Activated CD4-positive, alpha-beta T cell treated with anti-CD3 and anti-CD28 coated beads, Interleukin-2, amount 50 U/mL, for 16 hours (primary cell): ENCODE results near the gene INTS6L.

Experiments
- DNase-seq: peaks from one replicate; pipeline ENCODE4 v3.0.0-alpha.2; 2020

Gene INTS6L, protein sequence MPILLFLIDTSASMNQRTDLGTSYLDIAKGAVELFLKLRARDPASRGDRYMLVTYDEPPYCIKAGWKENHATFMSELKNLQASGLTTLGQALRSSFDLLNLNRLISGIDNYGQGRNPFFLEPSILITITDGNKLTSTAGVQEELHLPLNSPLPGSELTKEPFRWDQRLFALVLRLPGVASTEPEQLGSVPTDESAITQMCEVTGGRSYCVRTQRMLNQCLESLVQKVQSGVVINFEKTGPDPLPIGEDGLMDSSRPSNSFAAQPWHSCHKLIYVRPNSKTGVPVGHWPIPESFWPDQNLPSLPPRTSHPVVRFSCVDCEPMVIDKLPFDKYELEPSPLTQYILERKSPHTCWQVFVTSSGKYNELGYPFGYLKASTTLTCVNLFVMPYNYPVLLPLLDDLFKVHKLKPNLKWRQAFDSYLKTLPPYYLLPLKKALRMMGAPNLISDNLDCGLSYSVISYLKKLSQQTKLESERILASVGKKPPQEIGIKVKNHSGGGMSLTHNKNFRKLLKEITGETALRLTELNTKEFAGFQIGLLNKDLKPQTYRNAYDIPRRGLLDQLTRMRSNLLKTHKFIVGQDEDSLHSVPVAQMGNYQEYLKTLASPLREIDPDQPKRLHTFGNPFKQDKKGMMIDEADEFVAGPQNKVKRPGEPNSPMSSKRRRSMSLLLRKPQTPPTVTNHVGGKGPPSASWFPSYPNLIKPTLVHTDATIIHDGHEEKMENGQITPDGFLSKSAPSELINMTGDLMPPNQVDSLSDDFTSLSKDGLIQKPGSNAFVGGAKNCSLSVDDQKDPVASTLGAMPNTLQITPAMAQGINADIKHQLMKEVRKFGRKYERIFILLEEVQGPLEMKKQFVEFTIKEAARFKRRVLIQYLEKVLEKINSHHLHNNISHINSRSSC

DNA sequence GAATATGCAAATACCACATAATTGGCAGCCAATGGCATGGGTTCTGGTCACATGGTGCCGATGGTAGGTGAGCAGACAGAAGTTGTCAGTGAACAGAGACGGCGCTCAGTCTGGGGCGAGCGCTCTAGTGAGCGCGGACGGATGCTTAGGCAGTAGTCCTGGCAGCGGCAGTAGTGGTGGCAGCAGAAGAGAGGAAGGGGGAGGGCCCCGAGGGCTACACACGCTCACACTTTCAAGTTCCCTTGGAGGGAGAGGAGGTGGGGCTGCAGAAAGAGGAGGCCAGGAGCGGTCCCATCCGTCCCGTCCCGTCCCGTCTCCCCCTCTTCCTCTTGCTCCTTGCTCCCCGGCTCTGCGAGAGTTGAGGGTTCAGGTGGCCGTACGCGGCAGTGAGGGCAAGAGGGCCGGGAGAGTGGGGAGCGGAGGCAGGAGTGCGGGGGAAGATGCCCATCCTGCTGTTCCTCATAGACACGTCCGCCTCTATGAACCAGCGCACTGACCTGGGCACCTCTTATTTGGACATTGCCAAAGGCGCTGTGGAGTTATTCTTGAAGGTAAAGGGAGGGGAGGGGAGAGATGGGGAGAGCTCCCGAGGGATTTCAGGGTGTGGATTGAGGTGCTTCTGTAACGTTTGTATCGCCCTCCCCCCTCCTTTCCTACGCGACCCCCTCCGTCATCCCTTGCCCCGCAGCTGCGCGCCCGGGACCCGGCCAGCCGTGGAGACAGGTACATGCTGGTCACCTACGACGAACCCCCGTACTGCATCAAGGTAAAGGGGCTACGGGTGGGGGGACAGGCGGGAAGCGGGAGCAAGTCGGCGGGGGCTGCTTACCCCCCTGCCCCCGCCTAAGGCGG, at the start of gene INTS6L:
Gene INTS6L, plus strand, starts transcription at position 108 of the 852 bp plus-strand sequence. Its CDS starts 333 bp downstream, at position 441.
- DNase-seq: peak; percentile 90

DNA sequence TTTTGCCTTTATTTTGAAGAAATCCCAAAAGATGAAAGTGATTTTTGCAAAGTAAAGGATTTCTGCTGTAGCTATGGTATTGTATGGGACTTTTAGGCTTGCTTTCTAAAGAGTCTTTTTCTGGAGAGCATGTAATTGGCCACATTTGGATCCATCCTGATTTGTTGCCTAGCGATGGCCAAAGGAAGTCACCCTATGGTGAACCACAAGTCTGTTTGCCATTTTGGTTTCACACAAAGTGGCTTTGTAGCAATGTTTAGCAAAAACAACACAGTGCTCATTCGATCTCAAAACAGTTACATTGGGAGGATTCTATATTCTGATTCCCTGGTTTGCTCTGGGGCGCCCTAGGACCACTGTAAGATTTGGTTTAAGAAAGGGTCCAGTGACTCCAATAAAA, 44.1 kb upstream of the INTS6L start:
- DNase-seq: no peak

DNA sequence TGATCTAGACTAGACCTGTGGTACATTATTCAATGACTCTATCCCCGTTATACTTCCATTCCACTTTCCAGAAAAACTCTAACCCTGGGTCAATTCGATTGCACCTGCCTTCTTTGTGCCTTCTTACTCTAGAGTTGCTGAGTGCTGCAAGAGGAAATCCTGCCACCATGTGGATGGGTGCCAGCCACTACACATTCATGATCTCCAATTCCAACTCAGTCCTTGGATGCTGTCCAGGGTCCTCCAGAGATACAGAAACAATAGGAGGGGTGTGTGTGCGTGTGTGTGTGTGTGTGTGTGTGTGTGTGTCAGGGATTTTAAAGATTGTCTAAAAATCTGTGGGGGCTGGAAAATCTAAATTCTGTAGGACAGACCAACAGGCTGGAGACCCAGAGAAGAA, 42.9 kb upstream of the INTS6L start:
- DNase-seq: peak; percentile 46

DNA sequence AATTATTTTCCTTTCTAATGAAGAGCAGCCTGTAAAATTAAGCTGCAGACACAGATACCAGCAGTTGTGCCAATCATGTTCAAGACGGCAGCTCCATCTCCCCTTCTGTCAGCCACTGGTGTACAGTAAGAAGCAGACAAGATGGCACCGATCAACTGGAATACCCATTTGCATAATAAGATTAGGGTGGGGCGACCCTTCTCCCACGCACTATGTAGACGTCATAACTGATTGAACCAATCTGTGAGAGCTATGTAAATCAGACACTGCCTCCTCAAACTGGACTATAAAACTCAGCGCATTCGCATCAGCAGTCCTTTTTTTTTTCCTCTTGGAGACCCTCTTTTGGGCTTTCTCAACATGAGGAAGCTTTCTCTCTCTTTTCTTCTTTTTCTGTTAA, 40.4 kb upstream of the INTS6L start:
- no peak for DNase-seq

DNA sequence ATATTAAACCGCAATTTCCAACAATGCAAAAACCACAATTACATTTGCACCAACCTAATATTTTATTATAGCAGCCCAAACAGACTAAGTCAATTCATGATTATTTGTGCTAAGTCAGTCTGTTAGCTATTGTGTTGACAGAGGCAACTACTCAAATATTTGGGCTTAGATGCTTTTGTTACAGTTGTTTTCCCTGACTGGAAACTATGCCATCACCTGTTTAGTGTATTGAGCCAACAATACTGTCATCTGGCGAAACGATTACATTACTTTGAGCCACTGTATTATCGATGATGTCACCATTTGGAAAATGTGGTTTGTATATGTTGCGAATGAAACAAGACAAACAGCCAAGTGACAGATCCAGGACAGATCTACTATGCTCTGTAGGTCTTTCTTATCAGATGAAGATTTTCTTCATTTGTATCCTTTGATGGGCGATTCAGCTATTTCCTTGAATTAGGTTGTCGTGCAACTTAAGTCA, 38.7 kb upstream of the INTS6L start:
- DNase-seq: no peak

DNA sequence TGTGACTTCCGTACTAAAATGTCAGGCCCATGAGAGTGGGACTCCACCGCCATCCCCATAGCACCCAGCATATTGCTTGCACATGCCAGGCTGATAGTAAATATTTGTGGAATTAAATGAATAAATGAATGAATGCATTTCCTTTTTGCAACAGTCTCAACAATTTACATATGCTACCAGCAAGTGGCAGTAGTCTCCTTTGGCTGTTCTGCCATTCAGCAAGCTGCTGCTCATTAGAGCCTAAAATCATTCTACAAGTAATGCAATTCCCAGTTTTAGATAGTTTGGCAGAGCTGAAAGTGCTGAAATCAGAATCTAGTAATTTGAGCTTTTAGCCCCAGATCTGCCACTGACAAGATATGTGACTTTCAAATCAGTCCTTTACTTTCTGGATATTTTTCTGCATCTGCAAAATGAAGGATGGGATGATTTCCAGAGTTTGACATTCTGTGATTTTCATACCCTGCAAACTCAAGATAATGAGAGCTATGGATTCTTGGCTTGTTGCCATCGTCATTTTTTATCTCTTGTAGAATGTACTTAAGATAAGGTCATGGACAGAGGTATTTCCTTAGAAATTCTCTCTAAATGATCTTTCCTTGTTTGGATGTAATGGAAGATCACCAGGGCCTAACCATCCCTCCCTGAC, 35.7 kb upstream of the INTS6L start:
- peak; percentile 20 for DNase-seq

DNA sequence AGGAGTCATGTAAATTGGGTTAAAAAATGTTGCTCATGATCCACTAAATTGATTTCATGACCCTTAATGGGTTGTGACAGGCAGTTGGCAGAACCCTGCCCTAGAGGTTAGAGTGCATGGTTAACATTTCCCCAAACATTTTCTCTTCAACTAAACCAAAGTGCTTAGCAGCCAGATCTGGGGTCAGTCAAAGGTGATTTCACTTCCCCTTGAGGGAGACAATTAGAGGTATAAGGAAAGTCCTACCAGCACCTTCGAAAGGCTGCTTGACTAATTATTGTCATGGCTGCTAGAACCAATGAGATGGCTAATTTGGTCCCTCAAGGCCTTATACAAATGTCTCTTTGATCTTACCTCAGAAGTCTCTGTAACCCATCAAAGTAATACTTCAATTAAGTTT, 30.9 kb upstream of the INTS6L start:
- no peak for DNase-seq

DNA sequence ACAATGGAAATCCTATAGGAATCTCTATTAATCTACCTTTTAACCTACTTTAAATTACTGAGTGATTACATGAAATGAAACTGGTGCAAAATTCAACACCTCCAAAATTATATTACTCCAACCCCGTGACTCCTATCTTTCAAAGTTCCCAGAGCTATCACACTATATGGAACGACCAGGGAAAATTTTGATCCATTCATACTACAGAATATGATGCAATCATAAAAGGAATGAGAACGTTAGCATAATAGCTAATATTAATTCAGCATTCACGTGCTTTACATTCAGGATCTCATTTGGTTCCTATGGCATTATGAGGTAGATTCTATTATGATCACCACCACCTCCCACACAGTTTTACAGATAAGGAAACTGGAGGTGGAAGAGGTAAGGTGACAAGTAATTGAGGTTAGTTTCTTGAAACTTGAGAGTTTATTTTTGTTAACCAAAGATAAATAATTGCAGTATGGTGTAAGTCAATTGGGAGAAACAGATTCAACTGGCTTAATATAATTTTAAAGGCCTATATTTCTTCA, 29.4 kb upstream of the INTS6L start:
- no peak for DNase-seq

DNA sequence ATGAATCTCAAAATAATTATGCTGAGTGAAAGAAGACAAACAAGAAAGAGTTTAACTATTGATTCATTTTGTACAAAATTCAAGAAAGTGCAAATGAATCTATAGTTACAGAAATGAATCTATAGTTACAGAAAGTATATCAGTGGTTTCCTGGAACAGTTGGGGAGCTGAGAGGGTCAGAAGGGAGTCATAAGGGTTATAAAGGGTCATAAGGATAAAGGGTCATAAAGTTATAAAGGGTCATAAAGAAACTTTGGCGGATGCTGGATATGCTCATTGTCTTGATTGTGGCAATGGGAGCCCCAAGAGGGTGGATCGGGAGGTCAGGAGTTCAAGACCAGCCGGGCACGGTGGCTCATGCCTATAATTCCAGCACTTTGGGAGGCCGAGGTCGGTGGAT, 26.0 kb upstream of the INTS6L start:
- no peak for DNase-seq

DNA sequence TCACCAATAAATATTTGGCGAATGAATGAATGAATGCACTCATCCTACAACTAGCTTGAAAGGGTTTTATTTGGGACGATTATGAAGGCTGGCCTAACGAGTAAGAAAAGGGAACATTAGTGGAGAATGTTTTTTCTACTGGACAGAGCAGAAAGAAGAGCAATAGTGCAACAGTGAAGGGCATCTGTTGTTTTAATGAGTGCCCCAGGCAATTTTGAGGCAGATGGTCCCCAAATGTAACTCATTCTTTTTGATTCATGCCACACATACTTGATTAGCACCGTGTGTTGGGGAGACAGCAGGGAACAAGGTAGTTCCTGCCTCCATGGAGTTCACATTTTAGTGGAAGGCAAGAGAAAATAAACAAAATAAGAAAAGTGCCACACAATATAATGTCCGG, 22.7 kb upstream of the INTS6L start:
- no peak for DNase-seq

DNA sequence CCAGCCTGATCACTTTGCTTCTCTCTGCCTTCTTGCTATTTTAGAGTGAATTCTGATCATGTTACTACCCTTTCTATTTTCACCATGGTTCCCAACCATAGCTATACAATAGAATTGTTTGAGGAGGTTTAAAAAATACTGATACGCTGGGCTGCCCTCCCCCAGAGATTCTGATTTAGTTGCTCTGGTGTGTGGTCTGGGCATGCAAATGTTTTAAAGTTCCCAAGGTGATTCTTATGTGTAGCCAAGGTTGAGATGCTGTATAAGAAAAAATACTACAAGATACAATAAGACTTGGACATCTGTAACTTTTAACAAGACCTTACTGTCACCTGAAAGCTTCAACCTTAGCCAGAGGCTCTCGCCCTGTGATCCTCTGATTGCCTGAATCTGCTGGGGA, 22.2 kb upstream of the INTS6L start:
- no peak for DNase-seq

DNA sequence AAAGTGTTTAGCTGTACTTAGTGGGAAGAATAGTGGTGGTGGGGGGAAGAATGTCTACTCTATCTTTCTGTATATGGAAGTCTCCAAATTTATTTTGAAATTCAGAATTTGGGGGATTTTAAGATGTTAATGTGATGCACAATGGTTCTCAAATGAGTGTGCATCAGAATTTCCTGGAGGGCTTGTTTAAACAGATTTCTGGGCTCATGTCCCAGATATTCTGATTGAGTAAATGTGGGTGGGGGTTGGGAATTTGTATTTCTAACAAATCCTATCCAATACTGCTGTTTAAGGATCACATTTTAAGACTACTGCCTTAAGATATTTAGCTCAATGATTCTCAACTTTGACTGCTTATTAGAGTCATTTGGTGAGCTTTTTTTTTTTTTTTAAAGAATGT, 15.1 kb upstream of the INTS6L start:
- no peak for DNase-seq

DNA sequence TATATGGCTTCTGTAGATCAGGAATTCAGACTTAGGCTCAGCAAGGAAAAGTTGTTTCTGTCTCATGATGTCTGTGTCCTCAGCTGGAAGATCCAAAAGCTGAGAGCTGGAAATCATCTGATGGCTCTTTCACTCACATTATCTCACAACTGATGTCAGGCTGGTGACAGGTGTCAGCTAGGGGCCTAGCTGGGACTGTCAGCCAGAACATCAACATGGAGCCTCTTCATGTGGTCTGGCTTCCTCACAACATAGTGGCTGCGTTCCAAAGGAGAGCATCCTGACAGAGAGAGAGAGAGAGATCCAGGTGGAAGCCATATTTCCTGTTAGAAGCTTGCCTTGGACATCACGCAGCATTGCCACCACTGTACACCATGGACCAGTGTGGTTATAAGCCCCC, 10.6 kb upstream of the INTS6L start:
- DNase-seq: no peak

DNA sequence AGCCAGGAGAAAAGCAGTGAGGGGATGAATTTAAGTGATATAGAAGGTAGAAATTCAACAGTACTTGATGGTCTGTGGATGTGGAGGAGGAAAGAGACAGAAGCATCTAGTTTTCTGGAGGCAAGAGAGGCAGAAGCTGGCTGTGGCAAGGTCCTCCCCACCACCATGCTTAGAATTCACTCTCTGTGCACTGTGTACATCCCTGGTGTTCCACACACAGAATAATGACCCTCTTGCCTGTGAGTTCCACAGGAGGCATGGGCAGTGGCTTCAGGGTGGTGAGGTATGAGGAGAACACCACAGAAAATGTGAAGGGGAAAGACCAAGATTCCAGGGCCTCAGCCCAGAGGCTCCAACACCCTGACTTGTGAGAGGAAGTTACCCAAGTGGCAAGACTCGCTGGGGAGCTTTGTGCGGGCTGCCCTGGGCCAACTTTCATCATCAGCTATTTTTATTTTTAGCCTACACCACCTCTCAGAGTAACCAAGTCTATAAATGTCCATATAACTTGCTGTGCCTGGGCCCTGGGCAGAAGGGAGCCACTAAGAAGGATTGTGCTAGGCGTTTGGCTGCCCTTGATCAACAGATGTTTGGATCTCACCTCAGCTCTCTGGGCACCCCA, 7.8 kb upstream of the INTS6L start:
- DNase-seq: no peak

DNA sequence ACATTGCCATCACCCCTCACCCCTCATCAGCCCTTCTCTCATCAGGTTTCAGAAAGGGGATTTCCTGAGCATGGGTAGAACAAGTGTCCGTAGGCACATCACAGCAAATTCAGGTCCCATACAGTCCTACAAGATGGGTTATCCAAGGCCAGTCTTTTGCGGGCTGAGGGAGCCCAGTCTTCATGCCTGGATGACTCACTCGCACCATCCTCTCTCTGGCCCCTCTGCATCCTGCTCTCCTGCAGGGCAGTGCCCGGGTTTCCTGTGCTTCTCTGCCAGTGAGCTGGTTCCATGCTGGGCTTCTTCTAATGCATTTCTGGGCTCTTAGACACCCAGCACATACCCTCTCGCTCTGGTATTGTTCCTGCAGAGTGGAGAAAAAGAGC, 7.3 kb upstream of the INTS6L start:
- no peak for DNase-seq

DNA sequence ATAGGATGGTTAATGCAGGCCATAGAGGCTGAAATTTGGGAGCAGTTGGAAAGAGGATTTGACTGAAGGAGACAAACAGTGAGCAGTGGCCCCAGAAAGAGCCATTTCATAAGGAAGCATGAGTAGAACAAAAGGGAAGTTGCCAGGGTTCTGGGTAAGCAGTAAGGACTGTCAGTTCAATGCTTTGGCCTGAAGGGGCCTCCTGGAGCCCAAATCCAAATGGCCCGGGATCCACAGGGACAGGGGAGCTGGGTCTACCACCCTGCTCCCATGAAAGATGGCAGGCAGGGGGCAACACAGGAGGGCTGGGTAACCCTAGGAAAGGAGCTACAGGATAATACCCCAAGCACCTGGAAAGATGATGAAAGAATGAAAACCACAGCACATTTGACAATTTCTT, 4.1 kb upstream of the INTS6L start:
- no peak for DNase-seq

DNA sequence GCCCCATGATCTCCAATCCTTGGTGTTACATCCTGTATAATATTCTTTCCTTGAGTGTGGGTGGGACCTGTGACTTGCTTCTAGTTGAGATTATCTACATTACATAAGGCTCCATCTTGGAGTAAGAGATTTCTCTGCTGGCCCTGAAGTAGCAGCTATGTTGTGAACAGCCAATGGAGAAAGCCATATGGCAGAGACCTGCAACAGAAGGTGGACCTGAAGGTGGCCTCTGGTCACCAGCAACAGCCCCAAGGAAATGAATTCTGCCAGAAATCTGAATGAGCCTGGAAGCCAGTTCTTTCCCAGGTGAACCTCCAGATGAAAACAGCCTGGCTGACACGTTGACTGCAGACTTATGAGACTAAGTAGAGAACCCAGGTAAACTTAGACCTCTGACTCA, 2.3 kb upstream of the INTS6L start:
- DNase-seq: no peak

DNA sequence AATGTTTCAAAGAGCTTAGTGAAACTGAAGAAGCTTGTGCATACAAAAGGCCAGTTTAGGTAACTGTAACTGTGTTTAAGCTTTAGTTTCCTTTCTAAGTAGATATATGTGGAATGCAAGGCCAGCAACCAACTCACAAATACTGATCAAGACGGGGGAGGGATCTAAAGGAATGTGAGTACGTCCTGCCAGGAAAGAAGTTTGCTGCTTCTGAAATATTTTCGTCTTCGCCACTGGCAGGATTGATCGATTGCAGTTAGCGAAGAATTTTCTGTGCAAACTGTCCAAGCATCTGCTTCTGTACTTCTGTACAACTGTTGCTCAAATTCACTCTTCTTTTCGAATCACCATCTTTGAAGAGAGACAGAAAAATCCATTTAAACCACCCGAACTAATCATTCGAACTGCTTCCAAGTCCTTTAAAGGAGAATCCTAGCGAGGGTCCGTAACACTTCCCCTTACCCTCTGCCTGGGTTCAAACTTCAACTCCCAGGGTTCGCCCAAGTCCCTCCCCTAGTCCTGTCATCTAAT, 373 bp upstream of the INTS6L start:
- no peak for DNase-seq

DNA sequence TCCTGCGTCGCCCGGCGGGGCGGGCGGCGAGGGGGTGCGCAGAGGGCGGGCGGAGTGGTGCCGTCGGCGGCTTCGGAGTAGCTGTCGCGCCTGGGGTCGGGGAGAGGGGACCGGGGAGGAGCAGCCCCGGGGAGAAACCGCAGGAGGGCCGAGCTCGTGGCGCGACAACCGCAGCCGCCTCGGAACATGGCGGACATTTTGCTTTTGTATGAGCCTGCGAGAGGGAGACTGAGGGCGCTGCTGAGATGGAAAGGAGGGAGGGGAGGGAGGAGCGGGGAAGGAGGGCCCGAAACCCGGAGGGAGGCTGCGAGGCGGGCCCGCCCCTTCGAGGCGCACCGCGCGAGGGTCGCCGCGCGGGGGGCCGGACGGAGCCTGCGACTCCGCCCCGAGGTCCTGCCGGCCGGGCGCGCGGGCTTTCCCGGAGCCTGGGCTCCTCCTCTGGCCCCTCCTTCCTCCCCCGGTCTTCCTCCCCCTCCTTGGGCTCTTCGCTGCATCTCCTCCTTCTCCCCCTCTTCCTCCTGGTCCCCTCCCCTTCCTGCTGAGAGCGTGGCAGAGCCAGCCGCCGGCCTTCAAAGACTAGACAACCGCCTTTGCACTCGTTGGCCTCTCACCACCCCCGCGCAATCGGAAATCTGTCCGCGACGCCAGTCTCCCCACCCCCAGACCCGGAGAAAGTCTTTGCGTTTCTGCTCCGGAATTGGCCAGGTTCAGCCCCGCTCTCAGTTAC, 1.1 kb downstream of the INTS6L start:
- DNase-seq: peak; percentile 91

DNA sequence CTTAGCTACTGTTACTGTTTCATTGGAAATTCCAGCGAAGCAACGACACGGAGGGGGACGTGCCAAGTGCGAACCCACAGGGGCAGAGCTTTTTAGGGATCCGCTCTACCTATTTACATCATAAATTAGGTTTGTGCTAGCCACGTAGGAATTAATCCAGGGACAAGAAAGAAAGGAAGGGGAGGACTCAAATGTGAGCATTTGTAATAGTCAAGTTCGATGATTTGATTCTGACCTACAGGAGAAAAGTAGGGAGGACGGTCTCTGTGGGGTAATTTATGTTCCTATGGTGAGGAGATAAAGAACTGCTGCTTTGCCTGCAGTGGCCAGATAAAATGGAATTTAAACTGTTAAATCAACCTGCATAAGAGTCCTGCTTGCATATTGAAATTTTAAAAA, 1.7 kb downstream of the INTS6L start:
- DNase-seq: no peak
